Upper lobe of left lung (tissue), 6 donors: Measurements from ENCODE around the gene LRRN4CL. TPM values are rescaled to one million over a fixed set of nuclear protein-coding genes. Genes with fewer than 3 reads are reported as not detected.

Source experiments
- ATAC-seq, 2 donors: fragments of 200-7000 bp; cut with Tn5 transposase; one replicate each; pipeline ENCODE4 v1.9.1; 2022; ENCODE audit warnings: mild to moderate bottlenecking in 2 of 2, moderate library complexity in 2 of 2; ENCODE audit not compliant: low FRiP score in 2 of 2
- DNase-seq, 2 donors: peaks; one replicate each; pipeline ENCODE4 v3.0.0-alpha.2; 2019 to 2020
- H3K27ac ChIP-seq, 4 donors: fragments of 200-600 bp; sonication (generic); one replicate each; pipeline ENCODE4 v1.5.1; 2016 to 2019
- H3K27me3 ChIP-seq, 4 donors: fragments of 200-600 bp; sonication (generic); one replicate each; pipeline ENCODE4 v1.5.1; 2017 to 2019
- H3K36me3 ChIP-seq, 4 donors: fragments of 200-600 bp; sonication (generic); one replicate each; pipeline ENCODE4 v1.5.1; 2016 to 2019
- H3K4me1 ChIP-seq, 4 donors: fragments of 200-600 bp; sonication (generic); one replicate each; pipeline ENCODE4 v1.5.1; 2018 to 2019
- H3K4me3 ChIP-seq, 4 donors: fragments of 200-600 bp; sonication (generic); one replicate each; pipeline ENCODE4 v1.5.1; 2017 to 2019; ENCODE audit warnings: mild to moderate bottlenecking in 2 of 4, moderate library complexity in 1 of 4
- H3K9me3 ChIP-seq, 4 donors: fragments of 200-600 bp; sonication (generic); one replicate each; pipeline ENCODE4 v1.5.1; 2018 to 2019
- CTCF ChIP-seq, 6 experiments: fragments of 450-650 bp in 4 of 6; fragments of 200-600 bp in 2 of 6; sonication (generic) in 2 of 6; IDR thresholded peaks; one replicate each; pipeline ENCODE4 v1.5.1; 2016 to 2019; ENCODE audit warnings: antibody characterized with exemption in 6 of 6
- EP300 ChIP-seq, 4 donors: sonication (generic); formaldehyde crosslinking; IDR thresholded peaks; one replicate each; pipeline ENCODE4 v1.5.1; 2017; ENCODE audit warnings: antibody characterized with exemption in 4 of 4, control low read depth in 2 of 4
- POLR2A ChIP-seq, 4 donors: fragments of 450-650 bp; IDR thresholded peaks; one replicate each; pipeline ENCODE4 v1.5.1; 2016 to 2017; ENCODE audit warnings: antibody characterized with exemption in 4 of 4, mild to moderate bottlenecking in 2 of 4
- POLR2AphosphoS5 ChIP-seq, 2 donors: sonication (generic); formaldehyde crosslinking; IDR thresholded peaks; one replicate each; pipeline ENCODE4 v1.5.1; 2017; ENCODE audit warnings: antibody characterized with exemption in 2 of 2
- WGBS, 2 donors: methylation state at CpG; one replicate each; pipeline ENCODE4 v1.1.5; 2017 to 2018; 5-methylcytosine and 5-hydroxymethylcytosine counted together
- total RNA-seq, 6 donors: library from RNA; depleted of rRNA in 4 of 6; stranded (reverse); fragments of >200 nt in 4 of 6; gene quantifications; one replicate each; pipeline versions ENCODE4 v1.1.0 to v1.2.1, GENCODE V29; 2016 to 2021
- donor health status: DM: no; HTN: no; CAD: no; lungs with moderate emphysema.
- donor health status: DM: no; HTN: yes; CAD: no; lungs with severe emphysema.

LRRN4CL gene
- total RNA-seq, 6 donors from 2014 or later, result 0.61 to 6.4 (median 1.8) TPM

- Histone ChIP-seq H3K4me1 (peaks cover 26 to 46% (median 33%) of the 10 kb centered on the region in 4 donors), H3K9me3 (no peaks in the 10 kb centered on the region), H3K27me3 (no peaks in the 10 kb centered on the region), H3K27ac (peak within 1 kb of the TSS; percentile 84 to 92 (median 90)), H3K4me3 (peak within 1 kb of the TSS; percentile 37 to 89 (median 77)), H3K36me3 (peaks cover 3 to 36% (median 11%) of the 10 kb centered on the region in 4 donors)
- DNase-seq, result peak; percentile 82 to 91
- 0% methylated on average over 13 to 54 of the region's 59 CpGs for WGBS, 2 donors
- ATAC-seq, result peak; percentile 92 to 93
- TF ChIP-seq CTCF (IDR thresholded peaks at IDR 0.05) (peak in 2 of 6 experiments; percentile 17), EP300 (IDR thresholded peaks at IDR 0.05) (no peak), POLR2A (IDR thresholded peaks at IDR 0.05) (peak in 3 of 4 donors; percentile 55 to 78 (median 60)), POLR2AphosphoS5 (IDR thresholded peaks at IDR 0.05) (peak; percentile 30 to 58)
These were observed 17.5 kb downstream of the LRRN4CL start, which contains the start of the genes LBHD1 and UQCC3 for GRCh38 chr11:62671608-62672389. Gene LBHD1, minus strand, starts transcription at chr11:62672267. Its CDS starts 2,236 bp downstream, at chr11:62670031. Gene UQCC3, plus strand, starts transcription at chr11:62671673. Its CDS starts 73 bp downstream, at chr11:62671746.

- TF ChIP-seq EP300 (IDR thresholded peaks at IDR 0.05), result no peak
- TF ChIP-seq CTCF (IDR thresholded peaks at IDR 0.05), result no peak
- no peak for TF ChIP-seq POLR2AphosphoS5 (IDR thresholded peaks at IDR 0.05)
- TF ChIP-seq POLR2A (IDR thresholded peaks at IDR 0.05), result no peak
- WGBS, 2 donors, result 0 to 1% methylated on average over 13 to 15 of the region's 17 CpGs
- Histone ChIP-seq H3K27ac (peak overlapping the region; percentile 84 to 92 (median 90)), H3K4me1 (peaks cover 32 to 48% (median 38%) of the 10 kb centered on the region in 4 donors), H3K9me3 (no peaks in the 10 kb centered on the region), H3K27me3 (no peaks in the 10 kb centered on the region), H3K36me3 (peaks cover 8 to 31% (median 10%) of the 10 kb centered on the region in 4 donors), H3K4me3 (peak overlapping the region; percentile 37 to 89 (median 77))
- ATAC-seq (peak; percentile 59 to 67), DNase-seq (no peak)
These were observed 18.1 kb downstream of the LRRN4CL start for GRCh38 chr11:62671236-62671607.

- H3K36me3 ChIP-seq, result peaks cover 3 to 18% (median 6%) of the 10 kb centered on the region in 4 donors
- no peaks in the 10 kb centered on the region for H3K27me3 ChIP-seq
- 78 to 89% methylated on average over 3 to 4 of the region's 4 CpGs for WGBS, 2 donors
- no peaks in the 10 kb centered on the region for H3K9me3 ChIP-seq
- ATAC-seq, result no peak
- peaks cover 35 to 55% (median 42%) of the 10 kb centered on the region in 4 donors for H3K4me1 ChIP-seq
- TF ChIP-seq POLR2A (IDR thresholded peaks at IDR 0.05), result no peak
- no peak for TF ChIP-seq CTCF (IDR thresholded peaks at IDR 0.05)
- TF ChIP-seq POLR2AphosphoS5 (IDR thresholded peaks at IDR 0.05), result no peak
- TF ChIP-seq EP300 (IDR thresholded peaks at IDR 0.05), result no peak
- no peak for DNase-seq
- no peak overlapping the region for H3K4me3 ChIP-seq
- H3K27ac ChIP-seq, result peak overlapping the region in 1 of 4 donors; percentile 7
These were observed 19.7 kb downstream of the LRRN4CL start for GRCh38 chr11:62669420-62670161.

GRCh38 chr11:62667460-62667859 lies 21.9 kb downstream of the LRRN4CL start:
- 82 to 86% methylated on average over 2 of the region's 2 CpGs for whole genome bisulfite sequencing, 2 donors

More at GRCh38 chr11:62667460-62667859, 21.9 kb downstream of the LRRN4CL start:
- Histone ChIP-seq H3K27me3 (no peaks in the 10 kb centered on the region), H3K36me3 (peaks cover 3 to 13% (median 8%) of the 10 kb centered on the region in 4 donors), H3K4me3 (peak overlapping the region in 1 of 4 donors; percentile 60), H3K9me3 (no peaks in the 10 kb centered on the region), H3K4me1 (peaks cover 34 to 55% (median 40%) of the 10 kb centered on the region in 4 donors), H3K27ac (no peak overlapping the region)
- TF ChIP-seq POLR2A (IDR thresholded peaks at IDR 0.05), result no peak
- no peak for TF ChIP-seq CTCF (IDR thresholded peaks at IDR 0.05)
- no peak for TF ChIP-seq EP300 (IDR thresholded peaks at IDR 0.05)
- TF ChIP-seq POLR2AphosphoS5 (IDR thresholded peaks at IDR 0.05), result no peak
- ATAC-seq (no peak), DNase-seq (no peak)
